SK-N-MC (cell line): ENCODE results near the gene PTPN11.

Source experiments
- DNase-seq: peaks from one replicate; pipeline ENCODE4 v3.0.0-alpha.2; 2011; ENCODE audit warnings: low read depth, low spot score
- H3K27ac ChIP-seq: fragments of 200-600 bp; sonication (generic); 2 replicates; pipeline ENCODE4 v1.5.1; 2016; ENCODE audit warnings: mixed run types
- H3K36me3 ChIP-seq: fragments of 200-600 bp; sonication (generic); 2 replicates; pipeline ENCODE4 v1.6.1; 2017; ENCODE audit warnings: antibody characterized with exemption, low read length, mixed read lengths; ENCODE audit not compliant: insufficient read depth
- H3K4me3 ChIP-seq: fragments of 200-600 bp; sonication (generic); 2 replicates; pipeline ENCODE4 v1.5.1; 2016
- H3K9ac ChIP-seq: fragments of 200-600 bp; sonication (generic); 2 replicates; pipeline ENCODE4 v1.8.0; 2017; ENCODE audit warnings: mixed run types, mixed read lengths; ENCODE audit not compliant: insufficient read length
- H3K9me3 ChIP-seq: fragments of 200-600 bp; sonication (generic); 2 replicates; pipeline ENCODE4 v1.6.1; 2017; ENCODE audit warnings: low read depth, mild to moderate bottlenecking, antibody characterized with exemption, low read length, moderate library complexity, mixed read lengths
- EZH2 ChIP-seq: fragments of 200-600 bp; sonication (generic); IDR thresholded peaks from one replicate; pipeline ENCODE4 v1.6.1; 2017; ENCODE audit warnings: antibody characterized with exemption
- FOXP2 ChIP-seq: optimal IDR thresholded peaks from 2 replicates; pipeline ENCODE3; 2011; ENCODE audit warnings: mild to moderate bottlenecking, moderate library complexity; ENCODE audit not compliant: insufficient read depth; ENCODE audit errors: extremely low read length, control extremely low read depth
- POLR2AphosphoS5 ChIP-seq: IDR thresholded peaks from 2 replicates; pipeline ENCODE4 v1.6.1; 2012; ENCODE audit warnings: mild to moderate bottlenecking, low read depth, low read length, borderline replicate concordance

The PTPN11 gene

GRCh38 chr12:112468046-112468445 lies 49.3 kb downstream of the PTPN11 start:
- Histone ChIP-seq H3K4me3 (no peak overlapping the region), H3K9ac (no peak overlapping the region), H3K27ac (no peak overlapping the region), H3K9me3 (no peaks in the 10 kb centered on the region), H3K36me3 (peaks cover 32% of the 10 kb centered on the region)
- no peak for DNase-seq
- TF ChIP-seq EZH2 (no peak), POLR2AphosphoS5 (no peak), FOXP2 (no peak)

DNA sequence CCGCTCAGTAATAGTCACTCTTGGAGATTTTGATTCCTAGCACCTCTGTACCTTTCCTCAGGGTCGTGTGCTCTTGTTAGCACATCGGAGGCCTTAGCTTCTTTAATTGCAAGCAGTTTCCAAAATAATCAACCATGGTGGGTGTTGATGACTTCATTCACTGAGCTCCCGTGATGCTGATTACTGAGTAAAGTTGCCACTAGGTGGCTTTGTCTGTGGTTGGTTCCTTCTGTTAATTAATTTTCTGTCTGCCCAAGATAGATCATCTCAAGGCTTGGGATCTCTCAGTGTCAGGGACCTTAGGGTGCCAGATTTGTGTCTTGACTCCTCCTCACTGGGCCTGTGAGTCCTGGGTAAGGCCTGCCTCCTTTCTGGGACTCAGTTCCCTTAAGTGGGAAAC lies 54.3 kb downstream of the PTPN11 start:
- no peak for DNase-seq
- Histone ChIP-seq H3K9ac (no peak overlapping the region), H3K4me3 (no peak overlapping the region), H3K36me3 (peaks cover 49% of the 10 kb centered on the region), H3K27ac (no peak overlapping the region), H3K9me3 (no peaks in the 10 kb centered on the region)
- no peak for TF ChIP-seq POLR2AphosphoS5
- TF ChIP-seq FOXP2: no peak
- no peak for TF ChIP-seq EZH2

- Histone ChIP-seq H3K4me3 (no peak overlapping the region), H3K9ac (no peak overlapping the region), H3K36me3 (peaks cover 81% of the 10 kb centered on the region), H3K9me3 (no peaks in the 10 kb centered on the region), H3K27ac (no peak overlapping the region)
- TF ChIP-seq FOXP2 (no peak), EZH2 (no peak), POLR2AphosphoS5 (no peak)
- DNase-seq: no peak
Measured at GRCh38 chr12:112479413-112479812, 60.7 kb downstream of the PTPN11 start.

DNA sequence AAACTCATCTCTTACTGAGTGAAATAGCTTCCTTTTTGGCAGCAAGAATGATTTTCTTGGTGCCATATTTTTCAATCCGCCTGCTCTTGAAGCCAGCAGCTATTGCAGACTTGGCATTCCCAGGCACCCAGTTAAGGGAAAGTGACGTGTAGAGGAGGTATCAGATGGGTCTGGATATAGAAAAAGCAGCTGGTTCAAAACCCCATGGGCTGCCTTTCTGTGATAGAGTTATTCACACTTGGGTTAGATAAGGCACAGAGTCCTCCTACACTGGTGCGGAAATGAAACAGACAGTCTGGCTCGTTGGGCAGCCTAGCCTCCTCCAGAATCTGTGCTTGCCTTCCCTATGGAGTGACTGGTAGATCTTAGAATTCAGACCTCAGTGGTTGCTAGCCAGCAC lies 62.2 kb downstream of the PTPN11 start:
- no peaks in the 10 kb centered on the region for H3K9me3 ChIP-seq
- H3K9ac ChIP-seq: no peak overlapping the region
- H3K27ac ChIP-seq: no peak overlapping the region
- no peak for DNase-seq
- H3K36me3 ChIP-seq: peaks cover 75% of the 10 kb centered on the region
- H3K4me3 ChIP-seq: no peak overlapping the region
- TF ChIP-seq FOXP2 (no peak), POLR2AphosphoS5 (no peak), EZH2 (no peak)

DNA sequence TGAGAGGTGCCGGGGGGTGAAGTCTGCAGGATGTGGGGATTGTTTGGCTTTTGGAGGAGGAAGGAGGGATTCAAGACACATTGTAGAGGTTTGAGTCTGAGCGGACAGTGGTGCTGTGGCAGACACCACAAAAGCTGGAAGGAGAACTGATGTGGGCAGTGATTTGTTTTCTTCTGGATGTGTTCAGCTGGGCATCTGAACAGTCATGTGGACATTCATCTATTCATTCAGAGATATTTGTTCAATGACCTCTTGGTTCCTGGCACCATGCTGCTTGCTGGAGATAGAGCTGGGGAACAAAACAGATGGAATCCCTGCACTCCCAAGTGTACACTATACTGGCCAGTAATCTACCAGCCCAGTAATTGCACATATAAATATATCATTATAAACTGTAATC lies 64.0 kb downstream of the PTPN11 start:
- Histone ChIP-seq H3K36me3 (peaks cover 76% of the 10 kb centered on the region), H3K9ac (no peak overlapping the region), H3K4me3 (no peak overlapping the region), H3K9me3 (no peaks in the 10 kb centered on the region), H3K27ac (no peak overlapping the region)
- DNase-seq: no peak
- no peak for TF ChIP-seq POLR2AphosphoS5
- TF ChIP-seq FOXP2: no peak
- TF ChIP-seq EZH2: no peak

- TF ChIP-seq FOXP2: no peak
- no peak for TF ChIP-seq EZH2
- TF ChIP-seq POLR2AphosphoS5: no peak
- Histone ChIP-seq H3K4me3 (no peak overlapping the region), H3K36me3 (peaks cover 76% of the 10 kb centered on the region), H3K9ac (no peak overlapping the region), H3K9me3 (no peaks in the 10 kb centered on the region), H3K27ac (no peak overlapping the region)
- no peak for DNase-seq
Measured at GRCh38 chr12:112486361-112486760, 67.6 kb downstream of the PTPN11 start.

DNA sequence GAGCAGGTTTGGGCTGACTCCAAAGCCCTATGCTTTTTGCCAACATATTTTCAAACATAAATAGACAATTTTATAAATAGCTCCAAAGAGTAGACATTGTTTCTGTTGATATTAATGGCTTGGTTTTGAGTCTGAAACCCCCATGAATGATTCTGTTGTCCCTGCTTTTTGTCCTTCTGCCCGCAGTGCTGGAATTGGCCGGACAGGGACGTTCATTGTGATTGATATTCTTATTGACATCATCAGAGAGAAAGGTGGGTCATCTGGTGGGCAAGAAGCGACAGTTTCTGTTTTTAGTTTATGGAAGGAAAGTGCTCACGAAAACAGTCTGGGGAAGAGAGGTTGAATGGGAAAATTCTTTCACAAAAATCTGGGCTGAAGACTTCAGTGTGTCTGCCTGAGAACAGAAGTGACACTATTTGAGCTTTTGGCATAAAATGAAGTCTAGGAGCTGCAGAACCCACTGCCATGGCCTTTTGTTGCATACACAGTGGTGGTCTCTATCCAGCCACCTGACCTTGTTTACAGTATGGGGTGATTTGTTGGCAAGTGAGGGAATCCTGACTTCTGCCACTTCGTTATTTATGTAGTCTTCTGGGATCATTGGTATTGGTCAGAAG lies 69.6 kb downstream of the PTPN11 start:
- Histone ChIP-seq H3K9ac (no peak overlapping the region), H3K9me3 (no peaks in the 10 kb centered on the region), H3K36me3 (peaks cover 74% of the 10 kb centered on the region), H3K27ac (no peak overlapping the region), H3K4me3 (no peak overlapping the region)
- DNase-seq: no peak
- TF ChIP-seq EZH2: no peak
- TF ChIP-seq POLR2AphosphoS5: no peak
- TF ChIP-seq FOXP2: no peak

DNA sequence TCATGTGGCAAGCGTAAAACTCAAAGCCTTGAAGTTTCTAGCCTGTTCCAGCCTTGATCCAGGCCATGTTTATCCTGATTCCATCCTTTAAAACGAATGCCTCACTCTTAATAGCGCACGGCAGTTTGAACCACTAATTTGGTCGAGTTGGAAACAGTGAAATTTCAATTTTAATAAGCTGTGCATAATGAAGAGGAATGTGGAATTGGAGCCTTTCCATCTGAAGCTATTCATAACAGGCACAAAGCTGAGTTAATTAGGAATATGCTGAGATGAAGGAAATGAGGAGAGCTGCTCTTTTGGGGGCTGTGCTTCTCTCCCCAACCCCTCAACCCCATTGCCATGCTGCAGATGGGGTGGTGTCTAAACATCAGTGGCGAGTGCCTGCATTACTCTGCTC lies 70.7 kb downstream of the PTPN11 start:
- TF ChIP-seq FOXP2 (no peak), POLR2AphosphoS5 (no peak), EZH2 (no peak)
- Histone ChIP-seq H3K9ac (no peak overlapping the region), H3K27ac (peak overlapping the region; percentile 39), H3K9me3 (no peaks in the 10 kb centered on the region), H3K36me3 (peaks cover 81% of the 10 kb centered on the region), H3K4me3 (no peak overlapping the region)
- no peak for DNase-seq

- Histone ChIP-seq H3K9ac (no peak overlapping the region), H3K27ac (no peak overlapping the region), H3K4me3 (no peak overlapping the region), H3K9me3 (no peaks in the 10 kb centered on the region), H3K36me3 (peaks cover 66% of the 10 kb centered on the region)
- no peak for DNase-seq
- TF ChIP-seq POLR2AphosphoS5 (no peak), EZH2 (no peak), FOXP2 (no peak)
Measured at GRCh38 chr12:112496496-112496895, 77.7 kb downstream of the PTPN11 start.
